K562 (cell line): Measurements from ENCODE around the gene ZNF629. TPM values are rescaled to one million over a fixed set of nuclear protein-coding genes. Genes with fewer than 3 reads are reported as not detected.
A peak's percentile ranks its signal among the peaks of the same experiment; 100 is the strongest.

ENCODE experiments used
- ATAC-seq: fragments of 200-7000 bp; cut with Tn5 transposase; 3 replicates; pipeline ENCODE4 v1.9.1; 2020; ENCODE audit warnings: moderate library complexity
- BruUV-seq: library from RNA; stranded (reverse); fragments of 400-500 nt; replicated peaks from 2 replicates; lab custom pipeline; 2021; lab: Mats Ljungman, UMichigan
- CTCF ChIA-PET: fragments of 300-600 bp; formaldehyde crosslinking; extraction: SDS; loops from one replicate; lab custom pipeline; 2021; ENCODE audit warnings: low intra/inter-chr PET ratio; lab: Yijun Ruan, JAX
- POLR2A ChIA-PET: fragments of 300-600, 350-650 bp; sonication (Branson Sonifier 250); formaldehyde crosslinking; extraction: SDS; loops from one replicate; lab custom pipeline; 2021; ENCODE audit warnings: antibody characterized with exemption, inconsistent platforms; lab: Yijun Ruan, JAX
- DNase-seq, 4 experiments: peaks; one replicate each; pipeline versions ENCODE4 v3.0.0 to v3.0.0-alpha.2; 2011 to 2018; ENCODE audit warnings: low spot score in 3 of 4, mixed read lengths in 3 of 4; ENCODE audit errors: extremely low read depth in 1 of 4
- FAIRE-seq: peaks from 2 replicates; lab custom pipeline; 2011; peaks lifted over from hg19 to GRCh38; lab: Jason Lieb, UNC
- H2AFZ ChIP-seq: 2 replicates; pipeline ENCODE4 v1.6.0; 2011; ENCODE audit warnings: low read depth, low read length, control low read depth, inconsistent platforms
- H3K27ac ChIP-seq: fragments of 200-600 bp; 3 replicates; pipeline ENCODE4 v1.8.0; 2011; ENCODE audit warnings: low read depth, mild to moderate bottlenecking, control low read depth, inconsistent platforms, low read length, moderate library complexity, mixed read lengths; ENCODE audit errors: extremely low read depth
- H3K27me3 ChIP-seq, 2 experiments: fragments of 300-600 bp in 1 of 2; 2 replicates in 1 of 2; 3 replicates in 1 of 2; pipeline versions ENCODE4 v1.6.0 to v1.8.0; 2011; ENCODE audit warnings: inconsistent platforms in 2 of 2, low read length in 2 of 2, mild to moderate bottlenecking in 1 of 2, mixed read lengths in 1 of 2, moderate library complexity in 1 of 2; ENCODE audit not compliant: control insufficient read depth in 2 of 2, insufficient read depth in 2 of 2
- H3K36me3 ChIP-seq: fragments of 300-600 bp; 3 replicates; pipeline ENCODE4 v1.8.0; 2011; ENCODE audit warnings: mild to moderate bottlenecking, low read length, inconsistent platforms; ENCODE audit not compliant: control insufficient read depth, insufficient read depth
- H3K4me1 ChIP-seq, 2 experiments: fragments of 200-600 bp in 1 of 2; replicated peaks in 1 of 2; 2 replicates in 1 of 2; 3 replicates in 1 of 2; pipeline versions ENCODE4 v1.5.1 to v1.8.0; 2011; ENCODE audit warnings: inconsistent platforms in 2 of 2, low read length in 2 of 2, mild to moderate bottlenecking in 1 of 2, mixed read lengths in 1 of 2, moderate library complexity in 1 of 2; ENCODE audit not compliant: control insufficient read depth in 2 of 2, insufficient read depth in 2 of 2
- H3K4me2 ChIP-seq: 2 replicates; pipeline ENCODE4 v1.6.1; 2011; ENCODE audit warnings: low read length, control low read depth, inconsistent platforms, mixed read lengths; ENCODE audit not compliant: insufficient read depth
- H3K4me3 ChIP-seq: fragments of 200-600 bp; sonication (generic), shearing (Covaris generic); 2 replicates; pipeline ENCODE4 v1.5.1; 2016; ENCODE audit warnings: control low read depth, inconsistent platforms
- H3K79me2 ChIP-seq: fragments of 200-600 bp; 3 replicates; pipeline ENCODE4 v1.8.0; 2011; ENCODE audit warnings: low read length, inconsistent platforms; ENCODE audit not compliant: control insufficient read depth, insufficient read depth
- H3K9ac ChIP-seq, 2 experiments: 2 replicates each; pipeline versions ENCODE4 v1.6.0 to v1.6.1; 2011; ENCODE audit warnings: low read depth in 2 of 2, low read length in 2 of 2, control low read depth in 1 of 2, inconsistent platforms in 1 of 2, mild to moderate bottlenecking in 1 of 2, mixed read lengths in 1 of 2; ENCODE audit not compliant: insufficient read depth in 1 of 2
- H3K9me1 ChIP-seq: one replicate; pipeline ENCODE4 v1.6.0; 2011; ENCODE audit warnings: inconsistent platforms, mild to moderate bottlenecking, low read length, moderate library complexity; ENCODE audit not compliant: control insufficient read depth, insufficient read depth
- H3K9me3 ChIP-seq: replicated peaks from 2 replicates; pipeline ENCODE4 v1.5.1; 2011; ENCODE audit warnings: low read depth, low read length, inconsistent platforms; ENCODE audit not compliant: control insufficient read depth, insufficient read depth
- H4K20me1 ChIP-seq: replicated peaks from 2 replicates; pipeline ENCODE4 v1.6.1; 2011; ENCODE audit warnings: low read length, inconsistent platforms, mixed read lengths; ENCODE audit not compliant: control insufficient read depth, insufficient read depth
- CBFA2T3 ChIP-seq: fragments of 450-650 bp; IDR thresholded peaks from 2 replicates; pipeline ENCODE4 v1.6.1; 2017
- CHD2 ChIP-seq: IDR thresholded peaks from 2 replicates; pipeline ENCODE4 v1.6.1; 2011; ENCODE audit warnings: low read depth, low read length
- CTBP1 ChIP-seq: fragments of 450-650 bp; IDR thresholded peaks from 2 replicates; pipeline ENCODE4 v1.6.1; 2016; ENCODE audit warnings: borderline replicate concordance
- ESRRA ChIP-seq: fragments of 450-650 bp; IDR thresholded peaks from 2 replicates; pipeline ENCODE4 v1.6.1; 2014; ENCODE audit warnings: low read depth, mild to moderate bottlenecking, moderate library complexity, borderline replicate concordance
- HDAC1 ChIP-seq, 2 experiments: fragments of 450-650 bp; IDR thresholded peaks; 2 replicates each; pipeline ENCODE4 v1.6.1; 2016 to 2017; ENCODE audit warnings: inconsistent platforms in 1 of 2, mild to moderate bottlenecking in 1 of 2, moderate library complexity in 1 of 2
- HMGN3 ChIP-seq: IDR thresholded peaks from 2 replicates; pipeline ENCODE4 v1.6.1; 2011; ENCODE audit warnings: borderline replicate concordance, low read depth, mild to moderate bottlenecking, mixed read lengths, low read length; ENCODE audit not compliant: insufficient read length; ENCODE audit errors: extremely low read depth
- L3MBTL2 ChIP-seq: fragments of 450-650 bp; IDR thresholded peaks from 2 replicates; pipeline ENCODE4 v1.6.1; 2016; ENCODE audit warnings: mild to moderate bottlenecking, moderate library complexity
- NRF1 ChIP-seq, 2 experiments: fragments of 450-650 bp; IDR thresholded peaks in 1 of 2; conservative IDR thresholded peaks in 1 of 2; 2 replicates each; pipeline ENCODE4 v1.6.1; 2014; ENCODE audit warnings: mild to moderate bottlenecking in 2 of 2
- POLR2G ChIP-seq: fragments of 200-400 bp; formaldehyde crosslinking; IDR thresholded peaks from 2 replicates; pipeline ENCODE4 v1.6.1; 2017; ENCODE audit warnings: low read depth, mild to moderate bottlenecking, antibody characterized with exemption, low read length, moderate library complexity
- RB1 ChIP-seq: fragments of 450-650 bp; IDR thresholded peaks from 2 replicates; pipeline ENCODE4 v1.6.1; 2017; ENCODE audit warnings: low read depth, mild to moderate bottlenecking
- RBFOX2 ChIP-seq: fragments of 200-400 bp; formaldehyde crosslinking; IDR thresholded peaks from 2 replicates; pipeline ENCODE4 v1.6.1; 2017; ENCODE audit warnings: low read depth, mild to moderate bottlenecking, low read length, moderate library complexity
- SIN3A ChIP-seq, 2 experiments: fragments of 150-350 bp in 1 of 2; IDR thresholded peaks; 2 replicates each; pipeline ENCODE4 v1.6.1; 2011 to 2016; ENCODE audit warnings: borderline replicate concordance in 2 of 2, low read depth in 2 of 2, low read length in 2 of 2, mild to moderate bottlenecking in 2 of 2, moderate library complexity in 2 of 2; ENCODE audit not compliant: control insufficient read depth in 1 of 2
- SMAD3 ChIP-seq: fragments of 450-650 bp; formaldehyde crosslinking; conservative IDR thresholded peaks from 2 replicates; pipeline ENCODE4 v1.4.0; 2020; ENCODE audit warnings: mild to moderate bottlenecking
- TFAP4 ChIP-seq: sonication (generic); formaldehyde crosslinking; IDR thresholded peaks from 2 replicates; pipeline ENCODE4 v1.8.0; 2022; ENCODE audit warnings: missing genetic modification reagents, mild to moderate bottlenecking, moderate library complexity, borderline replicate concordance
- YY1 ChIP-seq, 3 experiments: IDR thresholded peaks; 2 replicates each; pipeline ENCODE4 v1.6.1; 2011; ENCODE audit warnings: low read length in 2 of 3, mild to moderate bottlenecking in 2 of 3, moderate library complexity in 2 of 3, borderline replicate concordance in 1 of 3, control low read depth in 1 of 3, low read depth in 1 of 3; ENCODE audit not compliant: insufficient read depth in 3 of 3, insufficient replicate concordance in 2 of 3, control insufficient read depth in 1 of 3, insufficient read length in 1 of 3; ENCODE audit errors: extremely low read depth in 1 of 3
- ZBTB7A ChIP-seq: IDR thresholded peaks from 2 replicates; pipeline ENCODE4 v1.6.1; 2011; ENCODE audit warnings: low read depth, mild to moderate bottlenecking, low read length, moderate library complexity, borderline replicate concordance; ENCODE audit not compliant: control insufficient read depth
- ZNF124 ChIP-seq: sonication (generic); formaldehyde crosslinking; IDR thresholded peaks from 2 replicates; pipeline ENCODE4 v1.8.1; 2022; ENCODE audit warnings: missing genetic modification reagents
- WGBS: fragments of 100-300 bp; shearing (Covaris generic); methylation state at CpG from one replicate; pipeline ENCODE4 v1.1.6; 2016; ENCODE audit warnings: low coverage, mixed read lengths; ENCODE audit not compliant: insufficient coverage; ENCODE audit errors: missing lambda C conversion rate; 5-methylcytosine and 5-hydroxymethylcytosine counted together
- in situ Hi-C: fragments of 300-500 bp; cut with MboI; formaldehyde crosslinking; loops from 4 replicates; pipeline ENCODE4 v1.15.0; 2018; ENCODE audit warnings: inconsistent platforms, mixed read lengths
- intact Hi-C: fragments of 100-400 bp; cut with micrococcal nuclease; formaldehyde crosslinking; loops from 2 replicates; pipeline ENCODE4 v1.14.2; 2022
- polyA plus RNA-seq, 8 experiments: library from polyadenylated mRNA; depleted of rRNA in 4 of 8; stranded (reverse) in 5 of 8; unstranded in 3 of 8; fragments of >200 nt; fragmentation: Nextera tagmentation in 2 of 8; fragmentation: Illumina TruSeq in 1 of 8; extraction: Ambion mirVana in 2 of 8; extraction: Trizol in 1 of 8; gene quantifications; 2 replicates each; pipeline versions ENCODE4 v1.2.1 to v1.2.3, GENCODE V29; 2011 to 2014; ENCODE audit warnings: inconsistent platforms in 1 of 8, missing spikeins in 1 of 8
- total RNA-seq, 7 experiments: library from RNA; depleted of rRNA in 6 of 7; stranded (reverse); fragments of >200 nt in 6 of 7; fragmentation: Illumina TruSeq in 2 of 7; extraction: Trizol in 2 of 7; gene quantifications; 2 replicates each; pipeline versions ENCODE4 v1.2.1 to v1.2.3, GENCODE V29; 2011 to 2021; ENCODE audit warnings: low replicate concordance in 1 of 7

ZNF629 gene
- total and polyA plus RNA-seq, 9 of the 15 experiments (the other 6 are each of a cell fraction or from before 2014, with no cell fraction given): 0.44 to 18.8 (median 7.4) TPM

- POLR2A ChIA-PET: interaction anchor here (0.7 to 2.7 kb wide), 8 partner anchors 8 to 164 kb away, joined by 3 to 12 read pairs (median 6); no protein-coding TSS in a partner anchor
- CTCF ChIA-PET: interaction anchor here (0.5 kb wide), 1 partner anchor 1041 kb away, joined by 3 read pairs; no protein-coding TSS in a partner anchor
- Histone ChIP-seq H3K27ac (peak overlapping the region; percentile 87; the same call in 1 of the 3 replicates), H3K79me2 (peaks cover 27% of the 10 kb centered on the region), H3K27me3 (no peaks in the 10 kb centered on the region), H4K20me1 (no peaks in the 10 kb centered on the region), H3K9ac (peak overlapping the region; percentile 88 to 98), H3K9me1 (no peaks in the 10 kb centered on the region), H3K4me3 (peak overlapping the region; percentile 73), H3K9me3 (no peaks in the 10 kb centered on the region), H2AFZ (peak overlapping the region; percentile 75), H3K36me3 (peaks cover 40% of the 10 kb centered on the region; the same call in 1 of the 3 replicates), H3K4me2 (peak overlapping the region; percentile 76), H3K4me1 (peaks cover 14 to 35% of the 10 kb centered on the region in 2 experiments; a peak in 4 of 5 replicates)
- peak; percentile 61 to 87 (median 76) for DNase-seq
- in situ Hi-C loops (no loop called here), intact Hi-C loops (no loop called here)
- WGBS: 14% methylated on average over 21 of the region's 57 CpGs
- no TSS peak for BruUV-seq
- ATAC-seq: peak; percentile 86
- peak; percentile 76 for FAIRE-seq
- TF ChIP-seq SMAD3 (no peak), CTBP1 (0 out of 2 replicates have a peak, but pooled peaks have one; percentile 10), SIN3A (IDR thresholded peaks at IDR 0.05; ENCODE audit: borderline replicate concordance in 2 of 2, control insufficient read depth in 1 of 2, low read depth in 2 of 2, low read length in 2 of 2) (peak in 1 of 2 experiments; percentile 41; a peak in 1 of 4 replicates), CHD2 (peak; percentile 84), ZBTB7A (peak; percentile 54; the same call in 1 of the 2 replicates), TFAP4 (0 out of 2 replicates have a peak, but pooled peaks have one; percentile 15), NRF1 (conservative IDR thresholded peaks at IDR 0.05 in 1 of 2, IDR thresholded peaks at IDR 0.05 in 1 of 2) (peak; percentile 17 to 20; a peak in 1 of 4 replicates), HMGN3 (peak; percentile 33), RB1 (0 out of 2 replicates have a peak, but pooled peaks have one; percentile 13), L3MBTL2 (peak; percentile 24; the same call in 1 of the 2 replicates), RBFOX2 (peak; percentile 57), HDAC1 (IDR thresholded peaks at IDR 0.05) (0 out of 4 replicates have a peak, but pooled peaks of 1 of the 2 experiments have one; percentile 30), ZNF124 (CRISPR knock-in tag) (no peak), POLR2G (peak; percentile 61; the same call in 1 of the 2 replicates), YY1 (IDR thresholded peaks at IDR 0.05; ENCODE audit: borderline replicate concordance in 1 of 3, control insufficient read depth in 1 of 3, extremely low read depth in 1 of 3, insufficient read depth in 3 of 3, insufficient read length in 1 of 3, insufficient replicate concordance in 2 of 3, low read depth in 1 of 3, low read length in 2 of 3) (peak in 2 of 3 experiments; percentile 57 to 58), CBFA2T3 (no peak), ESRRA (no peak; the same call in 1 of the 2 replicates)
These were observed 680 bp downstream of the ZNF629 start for GRCh38 chr16:30786115-30786935.
